Stimulated activated CD4-positive, alpha-beta T cell treated with anti-CD3 and anti-CD28 coated beads, Interleukin-2, amount 100 ng/mL, for 24 hours (primary cell): ENCODE results near the gene OR8H2.
"Not testable (repeated sequence)": the region's sequence is repeated elsewhere in the genome, so short reads cannot be mapped to it uniquely, and the experiment has no call there.

Source experiments
- DNase-seq, 2 donors: peaks; one replicate each; pipeline ENCODE4 v3.0.0-alpha.2; 2020

The OR8H2 gene, protein sequence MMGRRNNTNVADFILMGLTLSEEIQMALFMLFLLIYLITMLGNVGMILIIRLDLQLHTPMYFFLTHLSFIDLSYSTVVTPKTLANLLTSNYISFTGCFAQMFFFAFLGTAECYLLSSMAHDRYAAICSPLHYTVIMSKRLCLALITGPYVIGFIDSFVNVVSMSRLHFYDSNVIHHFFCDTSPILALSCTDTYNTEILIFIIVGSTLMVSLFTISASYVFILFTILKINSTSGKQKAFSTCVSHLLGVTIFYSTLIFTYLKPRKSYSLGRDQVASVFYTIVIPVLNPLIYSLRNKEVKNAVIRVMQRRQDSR

DNA sequence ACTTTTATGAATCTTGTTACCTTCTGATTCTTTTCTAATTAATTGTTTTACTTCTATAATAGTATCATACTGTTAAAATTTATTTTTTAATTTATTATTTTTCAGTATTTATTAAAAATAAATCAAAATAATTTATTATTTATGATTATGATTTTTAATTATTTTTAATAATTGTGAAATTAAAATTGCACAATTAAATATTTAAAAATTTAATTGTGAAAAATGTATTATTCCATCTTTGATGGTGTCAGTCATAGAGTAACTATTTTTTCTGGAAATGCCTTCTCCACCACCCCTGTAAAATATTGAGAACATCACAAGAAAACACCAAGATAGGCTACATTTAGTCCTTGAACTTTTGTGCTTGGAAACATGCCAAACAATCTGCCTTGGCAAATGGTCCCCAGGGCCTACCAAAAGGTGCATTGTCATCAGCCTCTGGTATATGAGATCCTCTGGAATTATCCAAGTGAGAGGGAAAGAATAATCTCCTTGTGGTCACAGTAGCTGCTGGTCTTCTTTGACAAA is at the start of gene OR8H2:
Gene OR8H2, plus strand, starts transcription at position 478 of the 528 bp plus-strand sequence. CDS start 1,356 bp downstream, outside the sequence.
- no peak for DNase-seq

DNA sequence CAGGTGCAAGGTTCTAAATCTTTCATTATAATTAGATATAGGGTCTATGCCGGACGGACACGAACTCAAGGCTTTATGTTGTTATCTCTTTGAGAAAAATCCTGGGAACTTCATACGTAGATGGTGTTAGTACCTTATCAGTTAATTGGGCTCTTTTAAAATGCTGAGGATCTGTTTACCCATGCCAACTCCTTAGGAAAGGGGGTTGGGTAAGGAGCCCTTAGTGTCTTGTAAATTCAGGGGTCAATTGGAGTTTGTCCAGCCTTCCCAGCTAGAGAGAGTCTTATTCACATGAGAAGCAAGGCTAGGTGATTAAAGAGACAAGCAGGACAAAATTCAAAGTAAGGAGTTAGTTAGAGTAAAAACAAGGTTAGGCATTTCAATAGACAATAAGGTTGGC is 47.1 kb upstream of the OR8H2 start:
- not testable (repeated sequence) for DNase-seq

DNA sequence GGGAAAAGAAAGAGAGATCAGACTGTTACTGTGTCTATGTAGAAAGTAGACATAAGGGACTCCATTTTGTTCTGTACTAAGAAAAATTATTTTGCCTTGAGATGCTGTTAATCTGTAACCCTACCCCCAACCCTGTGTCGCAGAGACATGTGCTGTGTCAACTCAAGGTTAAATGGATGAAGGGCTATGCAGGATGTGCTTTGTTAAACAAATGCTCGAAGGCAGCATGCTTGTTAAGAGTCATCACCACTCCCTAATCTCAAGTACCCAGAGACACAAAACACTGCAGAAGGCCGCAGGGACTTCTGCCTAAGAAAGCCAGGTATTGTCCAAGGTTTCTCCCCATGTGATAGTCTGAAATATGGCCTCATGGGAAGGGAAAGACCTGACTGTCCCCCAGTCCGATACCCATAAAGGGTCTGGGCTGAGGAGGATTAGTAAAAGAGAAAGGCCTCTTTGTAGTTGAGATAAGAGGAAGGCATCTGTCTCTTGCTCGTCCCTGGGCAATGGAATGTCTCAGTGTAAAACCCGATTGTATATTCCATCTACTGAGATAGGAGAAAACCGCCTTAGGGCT is 45.7 kb upstream of the OR8H2 start:
- not testable (repeated sequence) for DNase-seq

DNA sequence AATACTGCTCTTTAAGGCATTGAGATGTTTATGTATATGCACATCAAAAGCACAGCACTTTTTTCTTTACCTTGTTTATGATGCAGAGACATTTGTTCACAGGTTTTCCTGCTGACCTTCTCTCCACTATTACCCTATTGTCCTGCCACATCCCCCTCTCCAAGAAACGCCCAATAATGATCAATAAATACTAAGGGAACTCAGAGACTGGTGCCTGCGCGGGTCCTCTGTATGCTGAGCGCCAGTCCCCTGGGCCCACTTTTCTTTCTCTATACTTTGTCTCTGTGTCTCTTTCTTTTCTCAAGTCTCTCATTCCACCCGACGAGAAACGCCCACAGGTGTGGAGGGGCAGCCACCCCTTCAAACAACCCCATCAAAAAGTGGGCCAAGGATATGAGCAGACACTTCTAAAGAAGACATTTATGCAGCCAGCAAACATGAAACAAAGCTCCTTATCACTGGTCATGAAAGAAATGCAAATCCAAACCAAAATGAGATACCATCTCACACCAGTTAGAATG is 45.2 kb upstream of the OR8H2 start:
- DNase-seq, result not testable (repeated sequence)

DNA sequence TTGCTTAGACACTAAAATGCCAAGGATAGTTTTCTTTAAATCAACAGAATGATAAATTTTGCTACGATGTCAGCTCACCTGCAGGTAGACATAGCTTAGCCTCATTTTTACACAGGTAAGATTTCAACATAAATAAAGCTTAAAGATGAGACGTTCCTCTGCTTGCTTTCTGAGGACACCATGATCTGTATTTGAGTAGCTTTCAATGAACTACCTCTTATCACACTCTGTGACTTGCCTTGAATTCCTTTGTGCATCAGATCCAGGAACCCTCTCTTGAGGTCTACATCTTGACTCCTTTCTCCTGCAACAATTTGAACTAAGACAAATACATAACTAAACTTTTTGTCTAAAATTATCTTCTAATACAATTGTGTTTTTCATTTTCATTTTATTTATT is 36.5 kb upstream of the OR8H2 start:
- no peak for DNase-seq

DNA sequence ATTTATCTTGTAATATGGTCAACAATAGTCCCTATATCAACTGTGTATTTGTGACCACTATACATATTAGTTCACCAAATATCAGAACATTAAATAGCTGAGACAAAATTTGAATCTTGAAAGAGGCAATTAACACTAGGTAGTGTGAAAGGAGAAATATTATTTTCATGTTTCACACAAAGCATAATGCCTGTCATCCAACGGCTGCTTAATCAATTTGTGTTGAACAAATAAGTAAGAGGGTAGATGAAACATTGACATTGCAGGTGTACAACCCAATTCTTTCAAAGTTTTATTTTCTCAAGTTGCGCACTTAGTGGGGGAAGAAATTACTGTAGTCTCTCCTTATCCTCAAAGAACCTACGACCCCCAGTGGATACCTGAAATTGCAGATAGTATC is 13.8 kb upstream of the OR8H2 start:
- no peak for DNase-seq

GRCh38 chr11:56093008-56093407 is 10.5 kb upstream of the OR8H2 start, which contains the start of gene OR8I2:
Gene OR8I2, plus strand, starts transcription at chr11:56093308. Its CDS starts 0 bp downstream, at chr11:56093308.
- no peak for DNase-seq

- no peak for DNase-seq
These were observed 18.6 kb downstream of the OR8H2 start, which contains the start of gene OR8H3 for GRCh38 chr11:56122073-56122472. Gene OR8H3, plus strand, starts transcription at chr11:56122373. Its CDS starts 0 bp downstream, at chr11:56122373.

GRCh38 chr11:56140151-56140661 is 36.7 kb downstream of the OR8H2 start, which contains the start of gene OR8J3:
Gene OR8J3, minus strand, starts transcription at chr11:56140201. Its CDS starts 2,483 bp downstream, at chr11:56137718.
- no peak for DNase-seq

- not testable (repeated sequence) for DNase-seq
These were observed 40.2 kb downstream of the OR8H2 start for GRCh38 chr11:56143681-56144080.

DNA sequence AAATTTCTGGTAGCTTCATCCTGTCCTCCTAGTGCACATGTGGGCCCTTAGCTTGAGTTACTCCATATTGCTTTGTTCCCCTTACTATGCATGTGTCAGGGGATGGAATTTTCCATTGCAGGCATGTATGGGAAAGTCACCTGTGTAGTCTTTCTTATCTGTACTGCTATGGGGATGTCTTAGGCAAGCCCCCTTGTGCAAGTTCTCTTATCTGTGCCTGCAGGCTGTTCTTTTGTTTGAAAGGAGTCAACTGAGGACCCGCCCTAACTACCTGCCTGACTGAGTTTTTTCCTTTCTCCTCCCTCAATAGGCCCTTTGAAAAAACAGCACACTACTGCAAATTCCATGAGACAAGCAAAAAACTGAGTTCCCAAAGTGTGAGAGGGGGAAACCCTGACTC is 47.9 kb downstream of the OR8H2 start:
- DNase-seq, result no peak

DNA sequence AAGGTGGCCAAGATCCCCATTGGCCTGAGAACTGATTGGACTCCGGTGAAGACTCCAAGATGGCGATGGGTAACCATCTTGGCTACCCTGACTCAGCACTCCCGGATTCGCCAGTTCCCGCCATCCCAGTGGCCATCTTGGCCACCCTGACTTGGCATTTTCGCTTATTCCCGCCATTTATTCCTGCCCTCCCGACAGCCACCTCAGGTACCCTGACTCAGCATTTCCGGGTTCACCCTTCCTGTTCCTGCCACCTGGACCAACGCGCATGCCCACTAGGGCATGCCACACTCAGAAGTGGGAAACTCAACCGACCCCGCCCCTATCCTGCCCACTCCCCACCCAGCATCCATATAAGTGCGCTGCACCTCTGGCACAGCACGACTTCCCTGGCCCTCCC is 48.8 kb downstream of the OR8H2 start:
- DNase-seq, result no peak
